ENCODE measurements around the gene MAGIX. TPM values are rescaled to one million over a fixed set of nuclear protein-coding genes. Genes with fewer than 3 reads are reported as not detected.

MAGIX gene
- total RNA-seq, 1 experiment from 2014 or later: 1.9 TPM

GRCh38 chrX:49186125-49187027, 23.8 kb downstream of the MAGIX start, which contains the start of gene PRICKLE3:
Gene PRICKLE3, minus strand, starts transcription at chrX:49186373. Its CDS starts 76 bp downstream, at chrX:49186297.
- peaks cover 10 to 32% of the 10 kb centered on the region in 2 experiments for H3K4me1 Mint-ChIP-seq
- H3K4me3 Mint-ChIP-seq: peak within 1 kb of the TSS; percentile 69 to 84
- H2BK120ac ChIP-seq (ENCODE audit: low read depth, low read length, poor library complexity, severe bottlenecking): no peak within 1 kb of the TSS
- no peak within 1 kb of the TSS for H3T11ph ChIP-seq (ENCODE audit: low read length)
- no peaks in the 10 kb centered on the region for H3K27me3 ChIP-seq (ENCODE audit: insufficient read depth, low read length)
- no peak within 1 kb of the TSS for H3K9ac ChIP-seq (ENCODE audit: extremely low read depth, insufficient read length, low read length)
- H2AFZ ChIP-seq (ENCODE audit: low read length): no peak within 1 kb of the TSS
- no peak within 1 kb of the TSS for H4K8ac ChIP-seq (replicated peaks; ENCODE audit: insufficient read length, low read depth, low read length)
- no peak within 1 kb of the TSS for H2BK5ac ChIP-seq (ENCODE audit: insufficient read length, low read length)
- H4K91ac ChIP-seq (ENCODE audit: insufficient read length, low read depth, low read length): no peak within 1 kb of the TSS
- no peak within 1 kb of the TSS for H2AK5ac ChIP-seq (ENCODE audit: insufficient read length, low read length)
- no peaks in the 10 kb centered on the region for H4K20me1 ChIP-seq (ENCODE audit: control insufficient read depth, insufficient read depth, insufficient read length)
- H3K14ac ChIP-seq (ENCODE audit: insufficient read depth, low read length): no peak within 1 kb of the TSS
- H3K9me3 Mint-ChIP-seq: peaks cover 68 to 74% of the 10 kb centered on the region in 2 experiments
- TF ChIP-seq, protein P1, sequence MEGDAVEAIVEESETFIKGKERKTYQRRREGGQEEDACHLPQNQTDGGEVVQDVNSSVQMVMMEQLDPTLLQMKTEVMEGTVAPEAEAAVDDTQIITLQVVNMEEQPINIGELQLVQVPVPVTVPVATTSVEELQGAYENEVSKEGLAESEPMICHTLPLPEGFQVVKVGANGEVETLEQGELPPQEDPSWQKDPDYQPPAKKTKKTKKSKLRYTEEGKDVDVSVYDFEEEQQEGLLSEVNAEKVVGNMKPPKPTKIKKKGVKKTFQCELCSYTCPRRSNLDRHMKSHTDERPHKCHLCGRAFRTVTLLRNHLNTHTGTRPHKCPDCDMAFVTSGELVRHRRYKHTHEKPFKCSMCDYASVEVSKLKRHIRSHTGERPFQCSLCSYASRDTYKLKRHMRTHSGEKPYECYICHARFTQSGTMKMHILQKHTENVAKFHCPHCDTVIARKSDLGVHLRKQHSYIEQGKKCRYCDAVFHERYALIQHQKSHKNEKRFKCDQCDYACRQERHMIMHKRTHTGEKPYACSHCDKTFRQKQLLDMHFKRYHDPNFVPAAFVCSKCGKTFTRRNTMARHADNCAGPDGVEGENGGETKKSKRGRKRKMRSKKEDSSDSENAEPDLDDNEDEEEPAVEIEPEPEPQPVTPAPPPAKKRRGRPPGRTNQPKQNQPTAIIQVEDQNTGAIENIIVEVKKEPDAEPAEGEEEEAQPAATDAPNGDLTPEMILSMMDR (conservative IDR thresholded peaks at IDR 0.05): peak; percentile 54; the same call in 2 of the 3 replicates
- no peaks in the 10 kb centered on the region for H3K79me1 ChIP-seq (ENCODE audit: insufficient read depth, low read depth, low read length, poor library complexity, severe bottlenecking)
- H3K4ac ChIP-seq (ENCODE audit: low read depth, low read length): no peak within 1 kb of the TSS
- peak; percentile 84 for DNase-seq
- no peak within 1 kb of the TSS for H2BK12ac ChIP-seq (ENCODE audit: insufficient read length, low read depth, low read length)
- no peaks in the 10 kb centered on the region for H3K79me2 ChIP-seq (ENCODE audit: insufficient read depth, low read length)
- H2BK15ac ChIP-seq (ENCODE audit: low read depth, low read length): no peak within 1 kb of the TSS
- H3K4me1 ChIP-seq (ENCODE audit: insufficient read depth, low read length): no peaks in the 10 kb centered on the region
- H3K36me3 Mint-ChIP-seq (ENCODE audit: insufficient read depth in 1 of 3, low read depth in 3 of 3): peaks cover 12 to 23% (median 12%) of the 10 kb centered on the region in 3 experiments; a peak in 6 of 7 replicates
- no CpG with 5 or more reads among the region's 62 CpGs for WGBS (ENCODE audit: extremely low coverage, insufficient read length, low lambda C conversion rate)
- H3K9me3 ChIP-seq (ENCODE audit: control insufficient read depth, low read depth, low read length): peaks cover 13% of the 10 kb centered on the region
- no peak within 1 kb of the TSS for H3K27ac ChIP-seq (ENCODE audit: insufficient read length, low read depth, low read length)
- H3K56ac ChIP-seq (ENCODE audit: insufficient read length, low read depth, low read length): no peak within 1 kb of the TSS
- no peak within 1 kb of the TSS for H3K18ac ChIP-seq (ENCODE audit: insufficient read length, low read depth, low read length)
- H4K5ac ChIP-seq (ENCODE audit: insufficient read length, low read depth, low read length): no peak within 1 kb of the TSS
- H3K27me3 Mint-ChIP-seq (ENCODE audit: low read depth): peaks cover 2% of the 10 kb centered on the region
- H3K23me2 ChIP-seq (ENCODE audit: insufficient read length, low read depth, low read length, poor library complexity, severe bottlenecking): peaks cover 15% of the 10 kb centered on the region
- peak within 1 kb of the TSS; percentile 66 for H3K4me2 ChIP-seq (ENCODE audit: insufficient read depth, insufficient read length, low read length)
- H3K23ac ChIP-seq (ENCODE audit: insufficient read length, low read depth, low read length): no peak within 1 kb of the TSS
- no peak within 1 kb of the TSS for H2BK20ac ChIP-seq (ENCODE audit: low read depth, low read length, poor library complexity, severe bottlenecking)
- peak within 1 kb of the TSS in 2 of 3 experiments; percentile 78 to 97; a peak in 4 of 7 replicates for H3K27ac Mint-ChIP-seq

Measured in H9 (cell line).